Measurements from ENCODE around the gene CD200R1L.

Gene CD200R1L

DNA sequence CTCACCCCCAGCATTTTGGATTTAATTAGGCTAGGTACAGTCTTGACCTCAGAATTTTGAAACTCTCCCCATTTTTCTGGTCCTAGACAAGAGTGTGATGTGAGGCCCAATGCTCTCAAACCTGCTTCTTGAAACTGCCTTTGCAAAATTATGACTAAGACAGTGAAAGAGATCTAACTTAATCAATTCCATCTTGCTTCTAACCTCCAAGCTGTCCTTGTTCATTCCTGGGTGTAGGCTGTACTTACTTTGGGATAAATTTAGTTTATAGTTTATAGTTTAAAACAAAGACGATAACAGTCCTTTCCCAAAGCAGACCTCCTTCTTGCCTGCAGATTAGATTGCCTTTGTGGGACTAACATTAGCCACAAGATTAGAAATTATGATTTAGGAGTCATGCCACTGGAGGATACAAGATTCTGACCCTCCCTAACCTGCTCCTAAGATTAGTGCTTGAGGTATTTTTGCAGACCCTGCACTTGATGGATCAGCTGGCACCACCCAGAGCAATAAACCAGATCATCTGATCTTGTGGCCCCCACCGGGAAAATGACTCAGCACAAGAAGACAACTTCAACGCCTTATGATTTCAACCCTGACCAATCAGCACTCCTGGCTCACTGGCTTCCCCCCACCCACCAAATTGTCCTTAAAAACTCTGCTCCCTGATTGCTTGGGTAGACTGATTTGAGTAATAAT, 59.6 kb downstream of the CD200R1L start:
- DNase-seq = no peak

DNA sequence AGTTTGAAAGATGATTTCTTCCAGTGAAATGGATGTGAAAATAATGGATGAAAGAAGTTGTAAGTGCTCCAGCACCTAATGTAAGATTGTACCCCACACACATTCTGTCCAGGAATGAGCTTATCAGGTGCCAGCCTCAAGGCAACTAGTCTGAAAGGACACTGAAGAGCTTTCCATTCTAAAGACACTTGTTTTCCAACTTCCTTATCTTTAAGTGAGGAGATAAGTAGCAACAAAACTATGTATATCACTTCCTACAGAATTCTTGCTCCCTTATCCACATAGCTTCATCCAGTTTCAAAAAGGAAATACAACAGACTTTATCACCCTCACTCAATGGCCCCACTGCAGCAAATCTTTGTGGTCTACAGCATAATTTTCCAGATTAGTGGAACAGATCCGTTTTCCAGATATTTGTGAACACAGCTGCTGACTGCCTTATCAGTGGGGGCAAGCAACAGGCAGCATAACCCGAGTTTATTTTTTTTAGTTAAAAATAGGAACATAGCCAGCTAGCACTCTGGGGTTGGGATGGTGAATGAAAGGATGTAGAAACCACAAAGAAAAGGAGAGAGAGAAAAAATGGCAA, 60.6 kb downstream of the CD200R1L start:
- DNase-seq = no peak

DNA sequence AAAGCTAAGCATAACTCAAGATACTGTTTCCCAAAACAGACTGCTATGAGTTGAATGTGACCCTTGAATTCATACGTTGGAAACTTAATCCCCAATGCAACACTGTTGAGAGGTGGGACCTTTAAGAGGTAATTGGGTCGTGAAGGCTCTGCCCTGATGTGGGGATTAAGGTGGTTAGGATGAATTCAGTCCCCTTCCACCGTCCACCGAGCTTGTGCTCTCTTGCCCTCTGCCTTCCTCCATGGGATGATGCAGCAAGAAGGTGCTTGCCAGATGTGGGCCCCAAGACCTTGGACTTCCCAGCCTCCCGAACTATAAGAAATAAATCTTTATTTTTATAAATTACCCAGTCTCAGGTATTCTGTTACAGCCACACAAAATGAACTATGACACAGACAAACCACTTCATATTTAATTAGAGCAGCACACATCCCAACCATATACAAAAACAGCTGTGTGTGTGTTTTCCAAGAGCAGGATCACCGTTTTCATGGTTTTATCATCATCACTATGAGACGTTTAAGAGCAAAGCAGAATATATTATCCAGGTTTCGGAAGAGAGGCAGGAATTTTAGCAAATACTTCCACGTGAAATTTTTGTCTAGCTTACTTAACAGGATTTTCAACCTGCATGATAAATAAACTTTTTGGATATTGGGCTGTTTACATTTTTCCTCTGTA, 61.2 kb downstream of the CD200R1L start:
- DNase-seq = no peak

DNA sequence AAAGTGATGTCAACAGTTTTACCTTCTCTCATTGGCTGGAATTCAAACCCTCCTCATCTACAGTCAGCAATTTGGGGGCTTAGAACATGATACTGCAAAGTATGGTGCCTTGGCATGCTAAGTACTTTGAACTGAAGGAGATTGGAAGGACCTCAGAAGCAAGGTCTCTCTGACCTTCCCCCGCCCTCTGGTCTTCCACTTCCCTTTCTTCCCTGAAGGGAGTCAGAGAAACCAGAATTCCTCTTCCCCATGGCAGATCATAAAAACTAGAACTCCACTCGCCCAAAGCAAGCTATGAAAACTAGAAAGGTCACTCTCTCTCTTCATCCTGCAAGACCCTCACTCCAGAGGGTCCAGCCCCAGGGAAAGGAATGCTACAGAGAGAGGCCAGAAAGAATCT, 64.2 kb downstream of the CD200R1L start:
- no peak for DNase-seq

DNA sequence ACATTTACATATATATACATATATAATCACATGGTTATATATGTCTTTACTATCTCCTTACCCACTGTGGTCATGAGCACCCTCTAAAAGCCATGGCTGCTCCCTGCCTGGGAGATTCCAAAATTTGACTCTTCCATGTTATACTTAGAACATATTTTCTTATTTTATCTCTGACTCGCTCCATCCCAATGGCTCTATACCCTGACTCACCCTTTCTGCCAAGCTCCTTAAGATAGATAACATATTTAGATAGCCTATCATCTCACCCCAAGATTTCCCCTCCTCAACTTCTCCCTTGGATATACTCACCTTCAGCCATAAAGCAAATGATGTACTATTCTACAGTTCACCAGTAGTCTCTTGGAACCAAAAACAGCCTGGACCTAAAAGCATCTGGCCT, 65.1 kb downstream of the CD200R1L start:
- DNase-seq = no peak

DNA sequence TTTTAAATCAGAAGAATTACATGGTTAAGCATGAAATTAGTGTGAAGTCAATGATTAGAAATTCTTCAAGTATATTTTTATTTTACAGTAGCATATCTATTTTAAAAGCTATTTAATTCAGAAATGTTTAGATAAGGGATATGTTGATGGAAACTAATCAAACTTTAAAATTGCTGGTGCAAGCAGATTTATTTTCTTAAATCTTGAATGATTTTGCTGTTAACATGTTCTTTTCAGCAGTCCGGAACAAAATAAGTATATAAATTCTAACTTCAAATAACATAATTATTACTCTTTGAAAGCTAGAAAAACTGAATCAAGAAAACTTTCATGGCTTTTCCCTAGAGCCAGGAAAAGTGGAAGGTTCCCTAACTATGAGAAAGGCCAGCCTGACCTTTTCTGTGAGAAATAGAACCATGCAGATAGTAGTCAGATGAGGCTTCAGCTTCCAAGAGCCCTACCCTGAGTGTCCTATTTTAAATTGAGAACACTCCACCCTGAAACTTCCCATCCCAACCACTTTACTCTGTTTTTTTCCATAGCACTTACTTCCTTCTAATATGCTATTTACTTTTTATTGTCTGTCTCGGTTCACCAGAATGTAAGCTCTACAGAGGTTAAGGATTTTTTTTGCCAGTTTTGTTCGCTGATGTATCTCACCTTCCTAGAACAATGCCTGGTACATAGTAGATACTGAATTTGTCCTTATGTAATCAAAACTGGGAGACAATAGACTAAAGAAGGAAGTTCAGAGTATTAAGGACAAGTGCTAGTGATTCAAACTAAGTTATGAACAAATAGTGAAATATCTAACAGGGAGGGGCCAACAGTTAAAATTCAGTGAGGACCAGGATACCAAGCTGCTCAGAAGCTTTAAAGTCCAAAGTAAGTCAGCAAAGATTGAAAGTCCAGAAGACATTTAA, 66.8 kb downstream of the CD200R1L start:
- DNase-seq = peak in 1 of 2 donors; percentile 54

DNA sequence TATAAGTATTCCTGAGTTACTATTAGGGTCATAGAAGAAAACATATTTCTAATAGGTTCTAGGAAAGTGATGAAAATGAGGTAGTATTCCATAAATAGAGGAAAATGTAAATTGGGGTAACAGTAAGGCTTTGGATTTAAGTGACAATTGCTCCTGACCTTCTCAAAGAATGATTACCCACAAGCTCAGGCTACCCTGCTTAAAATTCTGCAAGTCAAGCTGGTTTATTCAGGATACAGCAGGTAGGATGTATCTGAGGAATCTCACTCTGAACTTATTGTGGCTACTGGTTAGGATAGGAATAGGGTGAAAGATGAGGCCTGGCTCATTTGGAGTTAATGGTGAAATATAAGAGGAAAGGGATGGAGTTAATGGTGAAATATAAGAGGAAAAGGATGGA, 67.7 kb downstream of the CD200R1L start:
- DNase-seq = no peak

DNA sequence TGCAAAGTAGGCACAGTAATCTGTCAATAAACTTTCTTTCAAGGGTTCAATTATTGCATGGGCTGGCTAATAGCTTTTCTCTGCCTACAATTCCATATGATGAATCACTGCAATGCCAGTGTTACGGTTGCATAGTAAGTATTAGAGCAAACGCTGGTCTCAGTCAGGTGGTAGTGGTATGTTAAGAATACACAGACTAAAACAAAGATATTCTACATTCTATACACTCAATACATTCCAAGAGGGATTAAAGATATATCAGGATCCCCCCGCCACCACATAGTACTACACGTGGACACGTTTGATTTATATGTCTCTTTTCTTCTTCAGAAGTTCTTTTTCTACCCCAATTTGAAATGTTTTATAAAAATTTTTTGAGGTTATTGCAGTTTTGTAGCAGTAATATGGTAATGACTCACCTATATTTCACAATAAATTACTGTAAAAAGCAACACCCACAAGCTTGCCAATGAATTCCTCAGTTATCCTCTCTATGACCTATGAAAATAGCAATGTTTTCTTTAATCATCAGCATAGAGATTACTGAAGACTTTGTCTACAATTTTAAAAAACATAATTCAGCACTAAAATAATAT, 68.2 kb downstream of the CD200R1L start:
- DNase-seq = peak; percentile 57 to 64

DNA sequence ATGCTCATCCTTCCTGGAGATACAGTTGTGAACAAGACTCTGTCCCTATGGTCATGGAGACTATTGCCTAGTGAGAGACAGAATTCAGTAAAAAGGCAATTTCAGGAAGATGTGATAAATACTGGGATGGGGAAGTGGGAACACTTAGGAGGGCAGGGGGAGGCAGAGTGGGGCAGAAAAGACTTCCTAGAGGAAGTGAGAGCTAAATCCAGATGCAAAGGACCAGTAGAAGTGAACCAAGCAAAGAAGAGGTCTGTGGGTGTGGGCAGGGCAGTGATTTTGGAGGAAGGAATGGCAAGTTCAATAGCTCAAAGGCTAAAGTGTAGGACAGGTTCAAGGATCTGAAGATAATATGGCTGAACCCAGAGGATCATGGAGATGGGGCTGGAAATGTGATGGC, 68.9 kb downstream of the CD200R1L start:
- DNase-seq = no peak

DNA sequence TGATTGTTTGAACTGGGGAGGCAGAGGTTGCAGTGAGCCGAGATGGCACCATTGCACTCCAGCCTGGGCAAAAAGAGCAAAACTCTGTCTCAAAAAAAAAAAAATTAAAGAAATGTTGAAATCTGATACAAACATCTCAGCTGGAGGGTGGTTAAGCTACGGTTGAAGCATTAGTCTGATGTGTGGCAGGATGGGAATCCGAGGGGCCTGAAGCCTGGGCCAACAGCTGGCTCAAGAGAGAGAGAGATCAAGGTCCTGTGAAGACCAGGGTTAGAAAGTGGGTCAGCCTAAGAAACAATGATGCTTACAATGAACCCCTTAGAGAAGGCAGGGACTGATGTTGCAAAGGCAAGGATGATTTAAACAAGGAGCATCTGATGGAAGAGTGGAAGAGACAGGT, 69.8 kb downstream of the CD200R1L start:
- DNase-seq = no peak

DNA sequence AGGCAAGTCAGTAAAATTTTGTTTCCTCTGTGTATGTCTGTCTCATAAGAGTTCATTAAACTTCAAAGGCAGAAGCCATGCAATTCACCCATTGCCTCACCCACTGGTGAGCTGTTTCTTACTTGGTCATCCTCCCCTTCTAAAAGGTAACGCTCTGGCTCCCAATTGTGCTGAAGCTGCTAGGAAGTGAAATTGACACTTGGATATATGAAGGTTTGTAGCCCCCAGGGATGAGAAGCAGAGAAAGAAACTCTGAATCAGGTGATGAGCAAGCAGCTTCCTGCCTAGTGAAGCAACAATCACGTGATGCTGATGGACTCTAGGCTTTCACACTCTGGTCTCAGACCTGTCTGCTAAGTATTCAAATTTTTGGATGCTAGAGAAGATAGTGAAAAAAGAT, 70.7 kb downstream of the CD200R1L start:
- DNase-seq = no peak

DNA sequence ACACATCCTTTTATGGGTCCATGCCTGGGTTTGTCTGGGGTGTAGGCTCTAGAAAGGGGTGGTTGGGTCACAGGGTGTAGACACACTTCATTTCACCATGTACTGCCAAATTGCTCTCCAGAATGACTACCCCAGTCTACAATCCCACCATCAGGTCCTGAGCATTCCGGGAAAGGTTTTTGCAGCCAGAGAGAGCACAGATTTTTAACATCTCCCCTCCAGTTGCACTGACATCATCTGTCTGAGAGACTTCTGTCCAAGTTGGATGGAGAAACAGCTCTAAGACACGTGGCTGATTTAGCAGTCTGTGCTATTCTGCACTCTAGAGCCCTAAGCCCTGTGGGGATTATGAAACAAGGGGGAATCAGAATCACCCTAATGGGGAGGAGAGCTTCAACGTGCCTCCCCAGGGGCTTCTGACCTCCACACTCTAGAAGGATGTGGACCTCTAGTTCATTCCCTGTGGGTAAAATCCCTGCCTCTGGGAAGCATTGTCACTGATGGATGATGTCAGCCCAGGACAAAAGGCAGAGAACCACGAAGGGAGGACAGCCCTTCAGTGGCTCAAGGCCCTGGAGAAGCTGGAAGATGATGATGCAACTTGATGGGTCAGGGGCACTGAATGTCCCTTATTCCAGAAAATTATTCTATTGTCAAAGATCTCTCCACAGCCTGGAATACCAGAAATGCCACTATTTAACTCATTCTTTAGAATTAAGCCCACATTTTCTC, 71.5 kb downstream of the CD200R1L start:
- DNase-seq = no peak

DNA sequence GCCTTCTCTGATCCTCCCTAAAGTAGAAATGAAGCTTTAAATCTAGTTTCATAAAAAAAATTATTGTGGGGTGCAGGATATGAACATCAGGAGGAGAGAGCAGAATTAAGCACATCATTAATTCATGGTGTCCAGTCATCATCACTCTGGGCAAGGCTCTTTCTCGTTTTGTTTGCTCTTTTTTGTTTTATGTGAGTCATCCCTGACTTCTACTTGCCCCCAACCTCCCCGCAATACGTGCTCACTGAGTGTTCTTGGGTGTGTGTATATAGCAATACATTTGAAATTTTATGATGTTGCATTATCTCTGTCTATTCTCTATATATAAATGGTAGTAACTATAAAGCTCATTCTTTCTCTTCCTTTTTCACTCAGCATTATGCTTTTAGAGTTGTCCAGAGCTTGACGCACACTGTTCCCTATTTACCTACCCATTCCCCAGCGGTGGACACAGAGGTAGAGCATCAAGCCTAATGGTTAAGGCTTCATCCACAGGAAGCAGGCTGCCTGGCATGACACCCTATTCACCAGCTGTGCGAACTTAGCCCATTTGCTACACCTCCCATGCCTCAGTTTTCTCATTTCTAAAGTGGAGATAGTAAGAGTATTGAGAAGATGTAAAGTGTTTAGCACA, 72.3 kb downstream of the CD200R1L start:
- DNase-seq = no peak

DNA sequence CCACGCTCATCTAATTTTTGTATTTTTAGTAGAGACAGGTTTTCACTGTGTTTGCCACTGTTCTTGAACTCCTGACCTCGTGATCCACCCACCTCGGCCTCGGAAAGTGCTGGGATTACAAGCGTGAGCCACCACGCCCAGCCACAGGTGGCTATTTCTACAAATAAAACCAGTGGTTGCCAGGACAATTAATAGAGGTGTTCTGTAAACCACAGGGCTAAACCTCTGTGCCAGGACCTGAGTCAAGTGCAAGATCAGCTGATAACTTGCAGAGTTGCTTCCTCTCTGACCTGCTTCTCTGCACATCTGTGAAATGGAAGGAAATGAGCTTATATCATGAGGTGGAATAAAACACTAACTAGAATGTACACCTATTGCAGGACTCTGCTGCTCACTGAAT, 72.8 kb downstream of the CD200R1L start:
- DNase-seq = no peak

DNA sequence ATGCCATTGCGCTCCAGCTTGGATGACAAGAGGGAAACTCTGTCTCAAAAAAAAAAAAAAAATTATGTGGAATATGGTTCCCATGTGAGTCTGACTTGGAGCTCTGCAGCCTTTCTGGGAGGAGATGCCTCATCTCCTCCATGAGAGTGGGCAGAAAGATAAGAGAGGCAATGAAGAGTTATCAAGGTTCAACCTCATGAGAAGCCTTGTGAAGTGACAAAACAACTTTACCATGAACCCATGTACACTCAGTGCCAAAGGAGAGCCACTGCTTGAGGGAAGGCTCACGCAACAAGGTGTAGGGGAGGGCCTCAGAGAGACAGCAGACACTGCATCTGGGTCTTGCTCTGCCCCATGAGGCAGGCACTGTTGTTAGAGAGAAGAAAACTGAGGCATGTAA, 75.7 kb downstream of the CD200R1L start:
- no peak for DNase-seq

DNA sequence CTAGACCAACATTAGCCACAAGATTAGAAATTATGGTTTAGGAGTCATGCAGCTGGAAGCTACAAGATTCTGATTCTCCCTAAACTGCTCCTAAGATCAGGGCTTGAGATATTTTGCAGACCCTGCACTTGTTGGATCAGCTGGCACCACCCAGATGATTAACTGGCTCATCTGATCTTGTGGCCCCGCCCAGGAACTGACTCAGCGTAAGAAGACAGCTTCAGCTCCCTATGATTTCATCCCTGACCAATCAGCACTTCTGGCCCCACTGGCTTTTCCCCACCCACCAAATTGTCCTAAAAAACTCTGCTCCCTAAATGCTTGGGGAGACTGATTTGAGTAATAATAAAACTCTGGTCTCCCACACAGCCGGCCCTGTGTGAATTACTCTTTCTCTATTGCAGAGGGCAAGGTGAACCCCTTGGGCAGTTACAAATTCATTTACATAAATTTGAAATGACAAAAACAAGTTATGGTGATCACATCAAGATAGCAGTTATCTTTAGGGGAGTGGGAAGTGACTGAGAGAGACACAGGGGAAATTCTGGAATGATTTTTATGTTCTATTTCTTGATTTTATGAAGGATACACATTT, 76.5 kb downstream of the CD200R1L start:
- peak; percentile 88 to 99 for DNase-seq

DNA sequence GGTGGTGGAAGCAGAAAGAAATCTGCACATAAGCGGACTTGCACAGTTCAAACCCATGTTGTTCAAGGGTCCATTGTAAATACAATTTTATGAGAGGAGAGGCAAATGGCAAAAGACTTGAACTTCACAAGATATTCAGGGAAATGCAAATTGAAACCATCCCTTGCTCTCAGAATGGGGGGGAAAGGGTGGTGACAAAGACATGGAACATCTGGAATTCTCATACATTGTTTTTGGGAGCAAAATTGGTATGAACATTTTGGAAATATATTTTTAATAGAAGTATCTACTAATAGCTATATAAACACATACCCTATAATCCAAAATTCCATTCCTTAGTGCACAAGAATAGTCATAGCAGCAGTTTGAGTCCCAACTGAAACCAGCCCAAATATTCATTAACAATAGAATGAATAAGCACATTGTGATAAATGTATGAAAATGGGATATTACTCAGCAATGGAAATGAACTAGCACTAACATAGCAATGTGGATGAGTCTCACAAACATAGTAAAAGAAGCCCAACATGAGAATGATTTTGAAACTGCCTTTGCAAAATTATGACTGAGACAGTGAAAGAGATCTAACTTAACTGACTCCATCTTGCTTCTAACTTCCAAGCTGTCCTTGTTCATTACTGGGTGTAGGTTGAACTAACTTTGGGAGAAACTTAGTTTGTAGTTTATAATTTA, 77.2 kb downstream of the CD200R1L start:
- no peak for DNase-seq

DNA sequence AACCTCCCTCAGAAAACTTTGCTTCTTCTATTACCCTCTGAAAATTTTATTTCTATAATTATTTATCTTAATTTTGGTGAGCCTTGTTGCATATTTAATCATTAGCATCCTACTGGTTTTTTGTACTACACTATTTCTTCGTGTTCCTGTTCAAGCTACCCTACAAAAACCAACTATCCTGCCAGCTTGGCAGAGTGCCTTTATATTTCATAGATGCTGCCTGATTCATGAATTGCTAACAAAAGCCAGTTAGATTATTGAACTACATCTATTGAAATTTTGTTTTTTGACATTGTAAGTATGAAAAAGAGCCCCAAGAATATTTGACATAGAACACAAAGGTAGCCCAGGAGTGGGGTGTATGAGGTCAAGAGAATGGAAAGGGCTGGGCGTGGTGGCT, 78.9 kb downstream of the CD200R1L start:
- DNase-seq = no peak

DNA sequence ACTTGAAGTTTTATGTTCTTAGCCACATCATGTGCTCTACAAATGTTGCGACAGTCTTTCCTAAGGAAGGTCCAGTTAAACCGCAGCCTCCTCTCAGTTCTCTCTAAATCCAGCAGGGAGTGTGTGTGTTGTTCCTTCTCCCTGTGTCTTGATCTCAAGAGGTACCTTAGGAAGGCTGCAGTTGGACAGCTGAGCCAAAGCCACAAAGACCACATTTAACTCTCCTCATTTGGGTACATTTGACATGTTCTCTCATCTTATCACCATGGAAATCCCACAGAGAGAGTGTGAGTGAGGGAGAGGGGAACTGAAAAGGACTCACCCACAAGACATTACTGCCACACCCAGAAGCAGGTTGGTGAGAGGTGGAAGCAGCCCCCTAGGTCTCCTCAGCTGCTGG, 79.5 kb downstream of the CD200R1L start:
- DNase-seq = peak; percentile 74 to 84
